ENCODE results near the gene PCDH7. TPM values are rescaled to one million over a fixed set of nuclear protein-coding genes. Genes with fewer than 3 reads are reported as not detected.

The PCDH7 gene
- total and polyA plus RNA-seq, 2 experiments from 2014 or later = 0.24 to 1.1 TPM

GRCh38 chr4:30760551-30760950 is 40.4 kb downstream of the PCDH7 start:
- Histone ChIP-seq H3K27me3 (replicated peaks; ENCODE audit: insufficient read depth) (no peaks in the 10 kb centered on the region), H3F3A (ENCODE audit: insufficient read depth) (0 out of 2 replicates have a peak, but pooled peaks cover 6% of the 10 kb centered on the region), H3K27ac (no peak overlapping the region), H4K20me1 (ENCODE audit: insufficient read depth) (no peaks in the 10 kb centered on the region), H3K79me2 (ENCODE audit: insufficient read depth) (no peaks in the 10 kb centered on the region), H2AFZ (no peak overlapping the region), H3K4me3 (no peak overlapping the region), H3K36me3 (ENCODE audit: low read depth) (no peaks in the 10 kb centered on the region), H3K4me1 (ENCODE audit: insufficient read depth) (peaks cover 15% of the 10 kb centered on the region), H3K4me2 (ENCODE audit: unreplicated experiment) (no peak overlapping the region), H3K9me2 (ENCODE audit: insufficient read depth) (no peaks in the 10 kb centered on the region), H3K9ac (no peak overlapping the region), H3K9me3 (ENCODE audit: low read depth) (no peaks in the 10 kb centered on the region)
- no peak for TF ChIP-seq EZH2phosphoT487 (IDR thresholded peaks at IDR 0.05; ENCODE audit: insufficient read depth, low read depth)
- no peak for TF ChIP-seq EZH2 (IDR thresholded peaks at IDR 0.05; ENCODE audit: insufficient read depth, poor library complexity, severe bottlenecking)
- no peak for DNase-seq
- in situ Hi-C loops (cut with MboI) = no loop called here

- Histone ChIP-seq H3K36me3 (ENCODE audit: low read depth) (no peaks in the 10 kb centered on the region), H3F3A (ENCODE audit: insufficient read depth) (no peaks in the 10 kb centered on the region), H3K9me3 (ENCODE audit: low read depth) (no peaks in the 10 kb centered on the region), H4K20me1 (ENCODE audit: insufficient read depth) (no peaks in the 10 kb centered on the region), H3K4me1 (ENCODE audit: insufficient read depth) (no peaks in the 10 kb centered on the region), H3K27me3 (replicated peaks; ENCODE audit: insufficient read depth) (no peaks in the 10 kb centered on the region), H3K9ac (no peak overlapping the region), H3K4me2 (ENCODE audit: unreplicated experiment) (no peak overlapping the region), H3K27ac (no peak overlapping the region), H3K79me2 (ENCODE audit: insufficient read depth) (no peaks in the 10 kb centered on the region), H3K4me3 (no peak overlapping the region), H3K9me2 (ENCODE audit: insufficient read depth) (no peaks in the 10 kb centered on the region), H2AFZ (no peak overlapping the region)
- WGBS, 2 experiments (ENCODE audit: low coverage in 1 of 2, low lambda C conversion rate in 2 of 2, missing lambda C conversion rate in 2 of 2) = 38% methylated on average over 3 of the region's 3 CpGs
- TF ChIP-seq EZH2phosphoT487 (IDR thresholded peaks at IDR 0.05; ENCODE audit: insufficient read depth, low read depth) (no peak), EZH2 (IDR thresholded peaks at IDR 0.05; ENCODE audit: insufficient read depth, poor library complexity, severe bottlenecking) (no peak)
- DNase-seq = no peak
- in situ Hi-C loops (cut with MboI) = no loop called here
These were observed 43.2 kb downstream of the PCDH7 start for GRCh38 chr4:30763321-30763727.

GRCh38 chr4:30765022-30765421 is 44.9 kb downstream of the PCDH7 start:
- no peak overlapping the region for H3K9ac ChIP-seq
- H3K4me2 ChIP-seq (ENCODE audit: unreplicated experiment) = no peak overlapping the region
- no peaks in the 10 kb centered on the region for H3K9me2 ChIP-seq (ENCODE audit: insufficient read depth)
- no peak for DNase-seq
- 49 to 55% methylated on average over 4 of the region's 4 CpGs for WGBS, 2 experiments (ENCODE audit: low coverage in 1 of 2, low lambda C conversion rate in 2 of 2, missing lambda C conversion rate in 2 of 2)
- no peak for TF ChIP-seq EZH2 (IDR thresholded peaks at IDR 0.05; ENCODE audit: insufficient read depth, poor library complexity, severe bottlenecking)
- no peak for TF ChIP-seq EZH2phosphoT487 (IDR thresholded peaks at IDR 0.05; ENCODE audit: insufficient read depth, low read depth)
- no peaks in the 10 kb centered on the region for H3F3A ChIP-seq (ENCODE audit: insufficient read depth)
- no peaks in the 10 kb centered on the region for H3K79me2 ChIP-seq (ENCODE audit: insufficient read depth)
- H3K4me1 ChIP-seq (ENCODE audit: insufficient read depth) = no peaks in the 10 kb centered on the region
- H3K27me3 ChIP-seq (replicated peaks; ENCODE audit: insufficient read depth) = no peaks in the 10 kb centered on the region
- no peak overlapping the region for H2AFZ ChIP-seq
- no peak overlapping the region for H3K4me3 ChIP-seq
- H3K27ac ChIP-seq = no peak overlapping the region
- H3K36me3 ChIP-seq (ENCODE audit: low read depth) = no peaks in the 10 kb centered on the region
- in situ Hi-C loops (cut with MboI) = no loop called here
- H3K9me3 ChIP-seq (ENCODE audit: low read depth) = no peaks in the 10 kb centered on the region
- no peaks in the 10 kb centered on the region for H4K20me1 ChIP-seq (ENCODE audit: insufficient read depth)

DNA sequence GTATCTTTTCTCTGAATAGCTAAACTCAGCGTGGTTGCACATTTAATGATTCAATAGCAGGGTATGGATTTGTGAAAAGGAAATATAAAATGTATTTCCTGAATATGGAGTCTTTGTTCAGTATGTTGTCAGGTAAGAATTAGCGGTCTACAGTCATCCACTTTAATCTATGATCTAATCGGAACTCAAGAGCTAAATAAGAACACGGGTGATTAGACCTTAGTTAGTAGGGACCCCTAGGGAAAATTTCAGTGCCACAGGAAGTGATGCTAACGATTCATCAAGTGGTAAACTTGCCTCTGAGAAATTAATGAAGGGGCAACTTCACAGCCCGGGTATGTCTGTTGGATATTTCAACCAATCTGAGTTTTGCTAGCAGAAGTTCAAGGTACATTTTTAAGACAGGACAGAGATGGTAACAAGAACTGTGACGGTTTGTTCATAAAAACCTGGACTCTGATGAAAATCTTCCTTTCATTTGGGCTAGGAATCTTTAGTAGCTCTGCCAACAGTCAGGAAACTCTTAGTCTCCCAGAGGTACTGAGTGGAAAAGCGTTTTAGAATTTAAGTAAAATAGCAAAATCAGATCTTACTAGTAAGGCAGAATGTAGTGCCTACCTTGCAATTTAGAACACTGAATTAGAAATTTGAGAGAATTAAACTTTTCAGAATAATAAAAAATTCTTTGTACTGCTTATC is 47.1 kb downstream of the PCDH7 start:
- in situ Hi-C loops (cut with MboI) = no loop called here
- no peaks in the 10 kb centered on the region for H3K9me2 ChIP-seq (ENCODE audit: insufficient read depth)
- no peaks in the 10 kb centered on the region for H3K4me1 ChIP-seq (ENCODE audit: insufficient read depth)
- no peaks in the 10 kb centered on the region for H3K79me2 ChIP-seq (ENCODE audit: insufficient read depth)
- no peaks in the 10 kb centered on the region for H4K20me1 ChIP-seq (ENCODE audit: insufficient read depth)
- no peaks in the 10 kb centered on the region for H3K36me3 ChIP-seq (ENCODE audit: low read depth)
- no peak overlapping the region for H3K4me3 ChIP-seq
- no peaks in the 10 kb centered on the region for H3K9me3 ChIP-seq (ENCODE audit: low read depth)
- H3F3A ChIP-seq (ENCODE audit: insufficient read depth) = no peaks in the 10 kb centered on the region
- H2AFZ ChIP-seq = no peak overlapping the region
- DNase-seq = no peak
- WGBS, 2 experiments (ENCODE audit: low coverage in 1 of 2, low lambda C conversion rate in 2 of 2, missing lambda C conversion rate in 2 of 2) = 16 to 17% methylated on average over 8 of the region's 8 CpGs
- no peak for TF ChIP-seq EZH2phosphoT487 (IDR thresholded peaks at IDR 0.05; ENCODE audit: insufficient read depth, low read depth)
- no peak for TF ChIP-seq EZH2 (IDR thresholded peaks at IDR 0.05; ENCODE audit: insufficient read depth, poor library complexity, severe bottlenecking)
- H3K27me3 ChIP-seq (replicated peaks; ENCODE audit: insufficient read depth) = no peaks in the 10 kb centered on the region
- no peak overlapping the region for H3K4me2 ChIP-seq (ENCODE audit: unreplicated experiment)
- H3K27ac ChIP-seq = no peak overlapping the region
- H3K9ac ChIP-seq = no peak overlapping the region

DNA sequence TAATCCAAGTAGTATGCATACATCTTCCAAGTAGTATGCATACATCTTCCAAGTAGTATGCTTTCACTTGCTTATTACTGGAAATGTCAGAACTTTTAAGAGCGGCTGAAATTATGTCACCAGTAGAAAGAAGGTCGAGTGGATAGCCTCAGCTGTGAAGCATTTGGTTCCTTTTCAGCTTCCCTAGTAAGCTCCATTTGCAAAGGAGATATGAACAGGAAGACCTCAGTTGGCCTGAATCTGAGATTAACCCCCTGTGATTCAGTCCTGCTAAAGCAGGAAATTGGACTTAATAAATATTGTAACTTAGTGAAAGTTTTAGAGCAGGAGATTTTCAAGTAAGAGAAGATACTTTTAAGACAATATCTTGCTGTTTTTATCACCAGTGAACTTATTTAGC is 48.1 kb downstream of the PCDH7 start:
- Histone ChIP-seq H3K27me3 (replicated peaks; ENCODE audit: insufficient read depth) (no peaks in the 10 kb centered on the region), H3K9me2 (ENCODE audit: insufficient read depth) (no peaks in the 10 kb centered on the region), H3K36me3 (ENCODE audit: low read depth) (no peaks in the 10 kb centered on the region), H2AFZ (no peak overlapping the region), H3K4me1 (ENCODE audit: insufficient read depth) (no peaks in the 10 kb centered on the region), H3K4me3 (no peak overlapping the region), H3K4me2 (ENCODE audit: unreplicated experiment) (no peak overlapping the region), H3K9me3 (ENCODE audit: low read depth) (no peaks in the 10 kb centered on the region), H4K20me1 (ENCODE audit: insufficient read depth) (no peaks in the 10 kb centered on the region), H3F3A (ENCODE audit: insufficient read depth) (no peaks in the 10 kb centered on the region), H3K9ac (no peak overlapping the region), H3K27ac (no peak overlapping the region), H3K79me2 (ENCODE audit: insufficient read depth) (no peaks in the 10 kb centered on the region)
- in situ Hi-C loops (cut with MboI) = no loop called here
- WGBS, 2 experiments (ENCODE audit: low coverage in 1 of 2, low lambda C conversion rate in 2 of 2, missing lambda C conversion rate in 2 of 2) = 54 to 60% methylated on average over 2 of the region's 2 CpGs
- TF ChIP-seq EZH2 (IDR thresholded peaks at IDR 0.05; ENCODE audit: insufficient read depth, poor library complexity, severe bottlenecking) = no peak
- no peak for TF ChIP-seq EZH2phosphoT487 (IDR thresholded peaks at IDR 0.05; ENCODE audit: insufficient read depth, low read depth)
- DNase-seq = no peak
